ENCODE data around the gene CCNA2.

The CCNA2 gene

DNA sequence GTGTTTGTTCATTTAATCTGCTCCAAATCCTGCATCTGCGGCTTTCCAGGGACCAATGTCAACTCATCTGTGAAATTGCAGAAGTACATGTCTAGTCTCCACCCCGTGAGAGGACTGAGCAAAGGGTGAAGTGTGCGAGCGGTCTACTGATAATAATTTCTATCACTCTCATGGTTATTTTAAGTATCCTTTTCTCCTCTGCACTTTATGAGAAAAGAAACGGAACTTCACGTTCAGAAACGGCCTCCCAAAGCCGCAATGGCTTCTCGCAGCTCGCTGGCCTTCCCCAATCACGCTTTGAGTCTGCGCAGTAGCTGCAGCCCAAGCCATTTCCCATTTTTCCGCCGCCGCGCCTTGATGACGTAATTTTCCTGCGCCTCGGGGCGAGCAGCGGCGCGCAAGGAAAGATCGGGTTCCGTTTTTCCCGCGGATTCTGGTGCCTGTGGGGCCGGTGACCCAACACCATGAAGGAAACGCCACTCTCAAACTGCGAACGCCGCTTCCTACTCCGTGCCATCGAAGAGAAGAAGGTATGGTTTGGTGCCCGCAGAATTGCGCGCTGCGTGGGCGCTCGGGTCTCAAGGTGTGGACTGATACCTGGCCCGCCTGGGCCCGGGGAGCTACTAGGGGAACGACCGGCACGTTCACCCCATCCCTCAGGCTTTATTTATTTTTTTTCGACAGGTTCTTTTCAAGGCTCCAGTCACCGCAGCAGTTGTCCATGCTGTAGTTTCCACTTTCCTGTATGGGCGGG is 22.5 kb downstream of the CCNA2 start, which contains the start of gene EXOSC9:
Gene EXOSC9, plus strand, starts transcription at position 363 of the 754 bp plus-strand sequence. Its CDS starts 102 bp downstream, at position 465.
- peak; percentile 84 to 89 for DNase-seq

DNA sequence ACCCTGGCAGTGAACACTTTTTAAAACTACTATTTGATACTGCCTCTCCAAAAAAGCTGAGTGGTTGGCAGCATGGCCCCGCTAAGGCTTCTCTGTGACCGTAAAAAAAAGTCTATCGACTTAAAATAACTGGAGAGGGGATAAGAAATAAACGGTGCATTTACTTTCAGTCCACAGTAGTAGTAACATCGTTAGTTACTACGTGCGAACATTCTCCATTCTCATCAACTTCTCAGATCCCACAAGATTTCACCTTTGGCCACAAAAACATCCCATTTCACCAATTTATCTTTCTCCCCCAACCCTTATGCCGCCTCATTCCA is 23.1 kb downstream of the CCNA2 start:
- no peak for DNase-seq

DNA sequence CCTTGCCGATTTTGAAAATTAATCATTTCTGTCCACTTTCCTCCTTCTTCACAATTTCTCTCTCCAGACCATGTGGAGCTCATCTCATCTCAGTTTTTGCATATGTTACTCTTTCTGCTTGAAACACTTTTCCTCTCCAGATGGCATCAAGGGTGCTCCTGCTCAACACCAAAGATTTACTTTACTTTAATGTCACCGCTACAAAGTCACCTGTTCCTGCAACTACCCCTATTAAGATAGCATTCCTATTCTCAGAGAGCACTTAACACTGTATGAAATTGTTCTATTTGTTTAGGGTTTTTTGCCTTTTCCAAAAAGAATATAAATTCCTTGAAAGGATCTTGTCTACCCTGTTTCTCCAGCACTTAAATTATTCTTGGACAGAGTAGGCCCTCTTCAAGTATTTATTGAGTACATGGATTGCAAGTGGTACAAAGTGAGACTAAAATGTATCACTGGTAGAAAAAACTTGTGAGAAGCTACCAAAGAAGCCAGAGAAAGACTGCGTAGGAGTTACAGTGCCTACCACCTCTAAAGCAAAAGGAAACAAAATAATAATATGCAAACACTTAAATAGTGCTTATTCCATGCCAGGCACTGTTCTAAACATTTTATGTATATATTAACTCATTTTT is 23.7 kb downstream of the CCNA2 start:
- DNase-seq = no peak

DNA sequence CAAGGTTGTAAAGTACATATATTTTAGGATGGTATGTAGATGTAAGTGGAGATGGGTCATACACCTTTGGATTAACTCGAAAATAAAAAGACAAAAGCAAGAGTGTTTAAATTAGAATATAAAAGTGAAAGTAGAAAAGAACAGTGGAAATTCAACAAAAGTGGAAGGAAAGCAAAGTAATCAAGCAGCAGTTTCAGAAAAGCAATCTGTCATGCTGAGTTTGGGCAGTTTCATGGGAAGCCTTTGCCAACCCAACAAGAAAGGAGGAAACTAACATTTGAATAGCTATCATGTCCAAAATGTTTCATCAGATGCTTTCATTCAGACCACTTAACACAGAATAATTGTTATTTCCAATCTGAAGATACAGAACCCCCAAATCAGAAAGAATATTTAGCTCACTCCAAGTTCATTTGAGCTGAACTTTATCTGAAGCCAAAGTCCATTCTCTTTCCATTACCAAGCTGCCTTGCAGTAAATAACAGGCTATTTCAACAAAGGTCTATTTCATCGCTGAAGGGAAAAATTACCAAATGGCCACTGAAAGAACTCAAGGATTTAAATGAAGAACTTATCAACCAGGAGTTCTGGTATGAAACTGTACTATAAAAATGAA is 24.4 kb downstream of the CCNA2 start:
- DNase-seq = no peak

DNA sequence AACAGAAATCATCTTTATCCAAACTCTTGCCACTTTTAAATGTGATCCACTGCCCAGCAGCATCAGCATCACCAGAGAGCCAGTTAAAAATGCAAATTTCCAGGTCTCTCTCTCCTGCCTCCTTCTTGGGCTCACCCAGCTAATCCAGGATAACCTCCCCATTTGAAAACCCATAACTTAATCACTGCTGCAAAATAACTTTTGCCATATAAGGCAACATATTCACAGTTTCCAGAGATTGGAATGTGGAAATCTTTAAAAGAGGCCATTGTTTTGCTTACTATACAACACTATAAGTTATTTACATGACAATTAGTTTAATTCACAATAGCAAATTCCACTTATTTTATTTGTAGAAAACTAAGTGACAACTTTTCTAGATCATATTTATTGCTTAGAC is 27.4 kb downstream of the CCNA2 start:
- DNase-seq = no peak

DNA sequence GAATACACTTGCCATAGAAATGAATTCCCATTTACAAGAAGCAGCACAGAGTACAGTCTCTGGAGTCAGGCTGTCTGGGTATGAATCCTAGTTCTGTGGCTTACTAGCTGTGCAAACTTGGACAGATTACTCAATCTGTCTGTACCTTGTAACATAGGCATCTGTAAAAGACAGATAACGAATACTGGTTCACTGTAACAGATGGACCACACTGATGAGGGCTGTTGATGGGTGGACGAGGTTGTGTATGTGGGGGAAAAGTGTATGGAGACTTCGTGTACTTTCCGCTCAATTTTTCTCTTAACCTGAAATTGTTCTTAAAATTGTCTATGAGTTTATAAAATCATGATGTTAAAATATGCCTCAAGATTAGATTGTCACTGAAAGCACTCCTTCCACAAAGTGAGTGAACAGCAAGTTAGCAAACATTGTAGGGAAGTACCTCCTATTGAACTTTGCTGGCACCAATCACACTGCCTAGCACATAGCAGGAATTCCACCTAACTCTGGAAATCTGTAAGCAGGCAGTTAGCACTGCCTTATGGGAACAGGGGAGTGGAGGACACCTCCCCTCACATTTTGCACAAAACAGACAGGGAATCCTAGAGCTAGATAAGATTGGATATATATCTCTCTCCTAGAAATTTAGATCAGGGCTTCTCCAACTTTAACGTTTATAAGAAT is 29.0 kb downstream of the CCNA2 start:
- DNase-seq = no peak

DNA sequence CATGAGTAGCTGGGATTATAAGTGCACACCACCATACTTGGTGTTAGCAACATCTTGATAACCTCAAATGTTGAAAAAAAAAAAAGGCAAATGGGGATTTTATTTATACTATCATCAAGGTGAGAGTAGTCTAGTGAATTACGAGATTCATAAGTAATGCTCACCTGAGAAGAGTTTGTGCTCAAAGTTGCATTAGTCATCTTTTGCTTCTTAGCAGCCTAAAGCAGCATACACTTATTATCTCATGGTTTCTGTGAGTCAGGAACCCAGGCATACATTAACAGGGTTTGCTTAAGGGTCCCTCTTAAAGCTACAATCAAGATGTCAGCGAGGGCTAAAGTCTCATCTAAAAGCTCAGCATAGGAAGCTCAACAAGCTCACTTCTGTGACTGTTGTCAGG is 30.7 kb downstream of the CCNA2 start:
- DNase-seq = no peak

DNA sequence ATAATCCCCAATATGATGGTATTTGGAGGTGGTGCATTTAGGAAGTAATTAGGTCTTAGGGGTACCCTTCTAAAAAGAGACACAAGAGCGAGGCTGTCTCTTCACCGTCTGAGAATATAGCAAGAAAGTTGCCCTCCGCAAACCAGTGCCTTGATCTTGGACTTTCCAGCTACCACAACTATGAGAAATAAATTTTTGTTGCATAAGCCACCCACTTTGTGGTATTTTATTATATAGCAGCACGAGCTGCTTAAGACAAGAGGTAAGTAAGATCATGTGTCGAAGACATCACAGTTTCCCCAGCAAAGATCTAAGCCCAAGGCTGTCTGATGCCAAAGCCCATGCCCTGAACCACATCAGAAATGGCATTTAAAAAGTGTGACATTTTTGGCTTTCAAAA is 32.2 kb downstream of the CCNA2 start:
- DNase-seq = no peak

DNA sequence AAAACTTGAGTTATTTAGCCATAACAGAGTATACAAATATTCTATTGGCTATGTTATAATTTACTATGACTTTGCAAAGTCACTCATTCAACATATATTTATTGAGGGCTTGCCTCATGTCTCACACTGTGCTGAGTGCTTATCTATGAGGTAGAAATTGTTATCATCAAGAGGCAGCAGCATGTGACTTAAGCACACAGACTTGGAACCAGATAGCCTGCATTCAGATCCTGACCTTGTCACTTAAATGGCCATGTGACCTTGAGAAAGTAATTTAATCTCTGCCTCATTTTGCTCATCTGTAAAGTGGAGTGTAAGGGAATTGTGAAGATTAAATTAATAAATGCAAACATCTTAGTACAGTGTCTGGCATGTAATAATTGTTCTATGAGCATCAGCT is 32.7 kb downstream of the CCNA2 start:
- DNase-seq = no peak

DNA sequence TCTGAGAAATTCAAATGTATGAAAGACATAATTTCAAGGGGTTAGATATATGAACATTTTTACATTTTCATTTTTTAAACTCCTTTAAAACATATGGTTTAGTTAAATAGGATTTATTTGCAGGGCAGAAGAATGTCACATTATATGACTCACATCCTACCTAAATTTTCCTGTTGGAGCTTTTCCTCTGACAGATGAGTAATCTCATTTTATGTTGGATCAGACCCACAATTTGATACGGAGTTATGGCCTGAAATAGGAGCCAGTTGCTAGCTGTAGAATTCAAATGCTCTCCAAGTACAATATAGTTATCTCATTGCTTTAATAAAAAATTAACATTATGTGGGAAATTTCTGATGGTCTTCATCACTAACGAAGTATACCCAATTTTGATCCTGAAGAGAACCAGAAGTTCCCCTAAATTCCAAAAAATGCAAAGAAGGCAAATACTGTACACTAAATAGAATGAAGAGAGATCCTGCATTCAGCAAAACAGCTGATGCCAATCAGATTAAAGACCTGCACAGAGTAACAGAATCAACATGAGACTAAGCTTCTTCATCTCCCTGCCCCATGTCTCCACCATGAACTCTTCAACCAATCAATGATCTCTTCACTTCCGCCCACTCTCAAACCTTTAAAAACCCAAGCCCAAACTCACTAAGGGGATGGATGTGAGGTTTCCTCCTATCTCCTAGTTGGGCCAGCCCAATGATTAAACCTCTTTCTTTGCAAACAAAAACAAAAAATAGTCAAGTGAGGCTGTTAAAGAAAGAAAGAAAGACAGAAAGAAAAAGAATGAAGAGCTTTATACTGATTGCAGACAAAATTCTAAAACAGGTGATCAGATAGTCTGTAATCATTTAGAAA is 33.5 kb downstream of the CCNA2 start:
- DNase-seq = no peak

DNA sequence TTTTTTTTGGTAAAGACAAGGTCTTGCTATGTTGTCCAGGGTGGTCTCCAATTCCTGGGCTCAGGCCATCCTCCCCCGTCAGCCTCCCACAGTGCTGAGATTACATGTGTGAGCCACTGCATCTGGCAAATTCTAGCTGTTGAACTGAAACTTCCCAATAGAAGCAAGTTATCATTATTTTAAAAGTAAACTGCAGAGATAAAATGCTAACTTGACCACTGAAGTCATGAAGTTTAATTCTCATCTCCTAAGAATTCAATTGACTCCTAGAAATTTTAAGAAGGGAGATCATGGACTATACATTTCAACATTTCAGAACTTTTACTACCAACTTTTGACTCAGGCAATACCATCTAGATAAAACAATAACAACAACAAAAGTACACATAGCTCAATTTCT is 34.2 kb downstream of the CCNA2 start:
- no peak for DNase-seq

DNA sequence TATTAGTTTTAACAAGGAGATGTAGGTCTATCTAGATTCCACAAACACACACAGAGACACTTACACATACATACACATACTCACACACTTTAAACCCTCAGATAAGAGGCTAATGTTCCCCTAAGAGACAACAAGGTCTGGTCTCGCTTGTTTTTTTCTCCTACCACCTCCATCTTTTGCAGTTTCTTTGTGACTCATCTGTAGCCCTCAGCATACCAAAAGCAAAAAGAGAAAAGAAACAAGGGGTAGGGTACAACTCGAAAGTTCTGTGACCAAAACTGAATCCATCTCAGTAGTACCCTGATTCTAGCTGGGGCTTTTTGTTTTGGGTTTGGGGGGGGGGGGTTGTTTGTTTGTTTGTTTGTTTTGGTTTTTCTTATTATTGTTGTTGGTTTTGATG is 34.8 kb downstream of the CCNA2 start:
- DNase-seq = no peak

DNA sequence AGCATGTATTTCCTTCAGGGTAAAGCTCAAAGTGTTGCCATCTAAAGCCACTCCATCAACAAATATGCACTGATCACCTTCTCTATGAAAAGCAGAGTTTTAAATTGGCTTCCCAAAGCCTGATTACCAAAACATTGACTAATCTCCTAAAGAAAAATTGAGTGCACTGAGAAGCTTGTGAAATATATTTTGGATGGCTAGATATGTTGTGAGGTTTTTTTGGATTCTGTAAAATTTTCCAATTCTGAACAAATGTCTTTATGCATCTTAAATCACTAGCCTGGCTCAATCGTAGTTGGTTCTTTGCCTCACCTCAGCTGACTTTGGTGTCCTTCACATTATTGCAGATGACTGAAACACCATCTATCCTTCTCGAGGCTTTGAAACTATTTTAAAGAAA is 37.5 kb downstream of the CCNA2 start:
- DNase-seq = no peak

DNA sequence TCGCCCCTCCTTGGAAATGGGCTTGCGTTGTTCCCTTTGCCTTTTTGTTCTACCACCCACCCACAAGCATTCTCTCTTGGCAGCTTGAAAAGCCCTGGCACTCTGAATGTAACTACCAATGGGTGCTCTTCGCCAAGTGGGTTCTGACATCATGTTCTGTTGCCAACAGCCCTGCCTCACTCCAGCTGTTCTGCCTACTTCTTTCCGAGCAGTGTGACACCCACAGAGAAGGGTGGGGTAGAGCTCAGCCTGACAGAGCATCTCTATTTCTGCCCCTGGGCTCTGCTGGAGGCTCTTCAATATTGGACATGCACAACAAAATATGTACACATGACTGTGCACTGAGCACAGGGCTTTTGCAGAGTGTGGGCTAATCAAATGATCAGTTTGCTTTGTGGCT is 38.2 kb downstream of the CCNA2 start:
- no peak for DNase-seq

DNA sequence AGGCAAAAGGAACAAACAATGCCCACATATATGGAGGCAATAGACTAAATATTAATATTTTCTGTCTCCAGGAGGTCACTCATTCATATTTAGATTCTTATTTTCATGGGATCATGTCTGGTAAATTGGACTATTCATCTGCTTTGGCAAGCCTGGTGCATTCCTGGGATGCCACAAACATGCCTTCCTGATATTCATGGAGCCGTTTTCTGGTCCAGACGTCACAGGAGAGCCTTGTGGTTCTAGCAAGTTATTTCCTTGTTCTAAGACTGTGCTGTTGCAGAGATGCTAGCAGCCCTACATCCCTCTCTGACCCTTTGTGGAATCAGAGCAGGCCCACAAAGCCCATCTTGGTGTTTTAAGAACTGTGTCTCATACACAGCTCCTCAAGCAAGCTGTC is 38.7 kb downstream of the CCNA2 start:
- no peak for DNase-seq

DNA sequence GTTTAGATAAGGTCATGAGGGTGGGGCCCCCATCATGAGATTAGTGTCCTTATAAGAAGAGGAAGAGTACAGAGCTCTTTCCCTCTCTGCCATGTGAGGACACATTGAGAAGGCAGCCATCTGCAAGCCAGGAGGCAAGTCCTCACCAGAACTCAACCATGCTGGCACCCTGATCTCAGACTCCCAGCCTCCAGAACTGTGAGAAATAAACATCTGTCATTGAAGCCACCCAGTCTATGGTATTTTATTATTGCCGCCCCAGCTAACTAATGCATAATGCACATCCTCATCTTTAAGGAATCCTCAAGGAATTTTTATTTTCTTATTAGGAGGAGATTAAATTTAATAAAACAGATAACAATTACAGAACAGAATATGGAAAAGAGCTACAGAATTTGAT is 39.3 kb downstream of the CCNA2 start:
- no peak for DNase-seq

DNA sequence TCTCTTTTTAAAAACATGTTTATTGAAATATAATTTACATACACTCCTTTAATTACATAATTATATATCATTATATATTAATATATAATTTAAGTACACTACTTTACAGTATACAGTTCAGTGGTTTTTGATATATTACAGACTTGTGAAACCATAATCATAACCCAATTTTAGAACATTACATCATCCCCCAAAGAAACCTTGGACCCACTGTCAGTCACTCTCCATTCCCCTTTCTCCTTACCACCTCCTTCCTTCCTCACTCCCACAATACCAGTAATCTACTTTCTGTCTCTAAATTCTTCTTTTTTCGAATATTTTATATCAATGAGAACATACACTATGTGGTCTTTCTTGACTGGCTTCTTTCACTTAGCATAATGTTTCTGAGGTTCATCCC is 40.5 kb downstream of the CCNA2 start:
- DNase-seq = no peak

DNA sequence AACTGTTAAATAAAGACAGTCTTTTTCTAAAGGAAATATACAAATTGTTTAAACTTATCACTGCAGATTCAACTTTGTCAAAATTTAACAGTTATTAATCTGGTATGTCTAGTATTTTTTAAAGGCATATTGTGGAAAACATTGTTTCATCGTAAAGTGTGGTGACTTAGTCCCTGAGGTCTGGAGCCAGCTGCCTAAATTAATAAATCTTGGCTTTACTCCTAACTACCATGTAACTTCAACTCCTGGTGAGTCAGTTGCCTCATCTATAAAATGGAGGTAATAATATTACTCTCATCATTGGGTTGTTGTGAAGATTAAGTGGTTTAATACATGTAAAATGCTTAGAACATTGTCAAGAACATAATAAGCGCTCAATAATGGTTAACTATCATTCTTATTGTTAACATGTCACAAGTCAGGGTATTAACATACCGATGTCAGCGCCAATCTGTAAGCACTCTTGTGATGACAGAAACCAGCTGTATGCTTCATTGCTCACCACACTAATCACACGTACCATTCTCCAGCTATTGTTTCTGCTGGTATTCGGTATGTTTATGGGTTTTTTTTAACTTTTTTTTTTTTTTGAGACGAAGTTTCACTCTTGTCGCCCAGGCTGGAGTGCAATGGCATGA is 44.6 kb downstream of the CCNA2 start:
- no peak for DNase-seq

DNA sequence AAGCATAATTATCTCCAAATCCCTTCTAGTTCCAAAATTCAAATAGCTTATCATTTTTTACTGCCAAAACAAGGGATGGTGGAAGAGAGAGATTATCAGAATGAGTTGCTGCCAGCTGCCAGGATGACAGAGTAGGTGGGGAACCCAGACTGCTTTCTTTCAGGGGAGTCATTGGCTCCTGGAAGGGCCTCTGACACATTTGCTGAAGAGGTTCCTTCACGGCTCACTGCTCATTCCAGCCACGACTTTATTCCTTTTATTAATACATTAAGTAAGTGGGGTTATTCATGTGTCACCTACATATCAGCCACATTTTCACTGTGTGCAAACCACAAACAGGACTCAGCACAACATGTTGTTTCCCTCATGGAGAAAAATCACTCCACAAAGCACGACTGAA is 46.1 kb downstream of the CCNA2 start:
- DNase-seq = no peak

DNA sequence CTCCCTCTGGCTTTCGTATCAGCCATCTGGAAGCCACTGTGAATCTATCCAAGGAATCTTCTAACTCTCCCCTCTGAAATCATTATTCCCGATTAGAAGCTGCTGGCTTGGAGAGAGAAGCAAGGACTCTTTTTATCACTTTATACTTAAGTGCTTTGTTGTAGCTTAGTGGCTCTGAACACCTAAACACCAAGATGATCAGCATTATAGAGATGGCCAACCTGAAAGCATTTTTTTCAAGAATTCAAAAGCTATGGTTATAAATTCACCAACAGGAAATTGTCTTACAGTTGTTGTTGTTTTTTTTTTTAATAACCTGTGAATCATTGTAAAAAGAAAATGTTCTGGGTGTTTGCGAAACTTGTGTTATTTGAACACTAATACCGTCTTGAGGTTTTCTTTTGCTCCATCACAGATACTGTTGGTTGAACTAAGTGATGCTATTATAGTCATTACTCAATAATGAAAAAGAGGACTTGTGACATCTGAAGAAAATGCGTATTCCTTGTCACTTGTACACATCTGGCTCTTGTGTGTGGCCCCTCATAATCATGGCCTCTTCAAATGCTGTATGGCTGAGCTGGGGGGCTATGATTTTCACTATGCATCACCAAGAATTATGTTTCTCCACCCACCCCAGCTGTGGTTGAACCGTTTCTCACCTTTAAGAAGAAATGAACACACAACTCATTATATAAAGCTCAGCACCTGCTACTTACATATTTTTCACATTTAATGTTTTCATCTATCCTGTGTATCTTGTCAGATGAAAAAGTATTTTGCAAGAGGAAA is 46.9 kb downstream of the CCNA2 start:
- no peak for DNase-seq

DNA sequence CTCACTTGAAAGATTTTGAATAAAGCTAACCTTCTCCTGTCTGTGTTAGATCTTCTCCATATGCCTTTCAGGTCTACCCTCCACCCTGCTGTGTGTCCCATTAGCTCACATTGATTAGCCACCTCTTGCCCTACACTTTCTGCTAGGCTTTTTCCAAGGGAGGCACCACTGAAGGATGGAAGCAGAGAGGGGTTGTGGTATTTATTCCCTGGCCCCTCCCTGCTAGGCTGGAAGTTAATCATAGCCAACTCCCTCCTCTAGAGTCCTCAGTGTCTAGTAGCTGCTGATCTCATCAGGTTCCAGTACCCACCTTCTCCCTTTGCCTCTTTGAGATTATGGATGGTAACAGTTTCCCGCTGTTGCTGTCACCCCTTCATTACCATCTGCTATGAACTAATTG is 49.8 kb downstream of the CCNA2 start:
- DNase-seq = no peak

DNA sequence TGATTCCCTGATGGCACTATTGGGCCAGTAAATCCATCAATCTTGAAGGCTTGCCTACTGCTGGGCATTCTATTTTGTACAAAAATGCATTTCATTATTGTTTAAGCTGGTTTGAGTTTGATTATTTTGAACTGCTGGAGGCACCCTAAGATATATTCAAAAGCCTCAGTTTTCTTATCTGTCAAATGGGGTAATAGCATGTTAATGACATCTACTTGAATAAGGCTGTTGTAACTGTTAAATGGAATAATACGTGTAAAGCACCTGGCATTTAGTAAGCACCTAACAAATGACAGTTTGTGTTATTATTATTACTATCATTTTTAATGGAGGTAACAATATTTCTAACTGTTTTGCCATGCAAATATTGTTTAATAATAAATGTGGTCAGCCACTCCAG is 51.8 kb downstream of the CCNA2 start:
- DNase-seq = no peak
